ENCODE measurements around the gene TEX44.

- TF ChIP-seq CTCF (IDR thresholded peaks at IDR 0.05; ENCODE audit: low read depth, low read length), result no peak
- no peak for TF ChIP-seq EZH2phosphoT487 (IDR thresholded peaks at IDR 0.05; ENCODE audit: low read depth)
These were observed 23.8 kb upstream of the TEX44 start for GRCh38 chr2:231568785-231569435.
